Fibroblast of lung (primary cell): ENCODE measurements around the gene STXBP5.

Source experiments
- CTCF ChIP-seq, 2 donors: IDR thresholded peaks in 1 of 2; conservative IDR thresholded peaks in 1 of 2; 1 replicate in 1 of 2; 2 replicates in 1 of 2; pipeline ENCODE4 v1.5.1; 2011 to 2012; ENCODE audit warnings: low read length in 2 of 2, control low read depth in 1 of 2, inconsistent platforms in 1 of 2, low read depth in 1 of 2, mild to moderate bottlenecking in 1 of 2
- EZH2 ChIP-seq: IDR thresholded peaks from 2 replicates; pipeline ENCODE4 v1.5.1; 2012; ENCODE audit warnings: low read length, control low read depth, mild to moderate bottlenecking; ENCODE audit errors: missing control alignments

GRCh38 chr6:147159536-147160374 lies 44.5 kb upstream of the STXBP5 start:
- TF ChIP-seq CTCF (conservative IDR thresholded peaks at IDR 0.05 in 1 of 2, IDR thresholded peaks at IDR 0.05 in 1 of 2; ENCODE audit: low read depth in 1 of 2, low read length in 2 of 2) (no peak), EZH2 (no peak)
